Prostate gland (tissue), 2 donors: Measurements from ENCODE around the gene MVB12B. TPM values are rescaled to one million over a fixed set of nuclear protein-coding genes. Genes with fewer than 3 reads are reported as not detected.

Experiments
- DNase-seq: peaks from one replicate; pipeline ENCODE4 v3.0.0-alpha.2; 2019; ENCODE audit warnings: low spot score
- H3K27ac ChIP-seq, 2 donors: fragments of 200-600 bp; sonication (generic); 2 replicates each; pipeline ENCODE4 v1.5.1; 2017 to 2019
- H3K27me3 ChIP-seq: fragments of 200-600 bp; sonication (generic); replicated peaks from 2 replicates; pipeline ENCODE4 v1.5.1; 2019; ENCODE audit not compliant: insufficient read depth
- H3K36me3 ChIP-seq, 2 donors: fragments of 200-600 bp; sonication (generic); 1 replicate in 1 of 2; 2 replicates in 1 of 2; pipeline versions ENCODE4 v1.5.1 to v1.8.1; 2017 to 2019
- H3K4me1 ChIP-seq: fragments of 200-600 bp; sonication (generic); replicated peaks from 2 replicates; pipeline ENCODE4 v1.5.1; 2019
- H3K4me3 ChIP-seq, 2 donors: fragments of 200-600 bp; sonication (generic); 2 replicates each; pipeline ENCODE4 v1.5.1; 2017 to 2019
- H3K9me3 ChIP-seq: fragments of 200-600 bp; sonication (generic); 2 replicates; pipeline ENCODE4 v1.5.1; 2017
- POLR2A ChIP-seq: fragments of 450-650 bp; IDR thresholded peaks from one replicate; pipeline ENCODE4 v1.6.1; 2016; ENCODE audit warnings: antibody characterized with exemption, mild to moderate bottlenecking
- POLR2AphosphoS5 ChIP-seq: sonication (generic); formaldehyde crosslinking; IDR thresholded peaks from one replicate; pipeline ENCODE4 v1.6.1; 2017; ENCODE audit warnings: antibody characterized with exemption
- WGBS: methylation state at CpG from one replicate; pipeline ENCODE4 v1.1.5; 2018; 5-methylcytosine and 5-hydroxymethylcytosine counted together
- intact Hi-C: fragments of 100-400 bp; cut with DNase I; formaldehyde crosslinking; loops from one replicate; pipeline ENCODE4 v1.14.2; 2022
- total RNA-seq, 2 donors: library from RNA; depleted of rRNA; stranded (reverse); fragments of >200 nt; gene quantifications; one replicate each; pipeline ENCODE4 v1.1.0, GENCODE V29; 2016
- TF ChIP-seq, protein P1 (sequence below), 4 experiments: fragments of 200-600 bp in 2 of 4; fragments of 450-650 bp in 2 of 4; sonication (generic) in 2 of 4; IDR thresholded peaks; 1 replicate in 3 of 4; 2 replicates in 1 of 4; pipeline ENCODE4 v1.5.1; 2016 to 2019; ENCODE audit warnings: antibody characterized with exemption in 4 of 4, mild to moderate bottlenecking in 2 of 4, moderate library complexity in 2 of 4

Gene MVB12B
- total RNA-seq, 2 donors from 2014 or later = 17.3 to 28.4 TPM

- H3K36me3 ChIP-seq = no peaks in the 10 kb centered on the region
- TF ChIP-seq, protein P1, sequence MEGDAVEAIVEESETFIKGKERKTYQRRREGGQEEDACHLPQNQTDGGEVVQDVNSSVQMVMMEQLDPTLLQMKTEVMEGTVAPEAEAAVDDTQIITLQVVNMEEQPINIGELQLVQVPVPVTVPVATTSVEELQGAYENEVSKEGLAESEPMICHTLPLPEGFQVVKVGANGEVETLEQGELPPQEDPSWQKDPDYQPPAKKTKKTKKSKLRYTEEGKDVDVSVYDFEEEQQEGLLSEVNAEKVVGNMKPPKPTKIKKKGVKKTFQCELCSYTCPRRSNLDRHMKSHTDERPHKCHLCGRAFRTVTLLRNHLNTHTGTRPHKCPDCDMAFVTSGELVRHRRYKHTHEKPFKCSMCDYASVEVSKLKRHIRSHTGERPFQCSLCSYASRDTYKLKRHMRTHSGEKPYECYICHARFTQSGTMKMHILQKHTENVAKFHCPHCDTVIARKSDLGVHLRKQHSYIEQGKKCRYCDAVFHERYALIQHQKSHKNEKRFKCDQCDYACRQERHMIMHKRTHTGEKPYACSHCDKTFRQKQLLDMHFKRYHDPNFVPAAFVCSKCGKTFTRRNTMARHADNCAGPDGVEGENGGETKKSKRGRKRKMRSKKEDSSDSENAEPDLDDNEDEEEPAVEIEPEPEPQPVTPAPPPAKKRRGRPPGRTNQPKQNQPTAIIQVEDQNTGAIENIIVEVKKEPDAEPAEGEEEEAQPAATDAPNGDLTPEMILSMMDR (IDR thresholded peaks at IDR 0.05) = no peak
- intact Hi-C loops = no loop called here
- no peaks in the 10 kb centered on the region for H3K4me1 ChIP-seq
- H3K27me3 ChIP-seq = no peaks in the 10 kb centered on the region
- no peak for DNase-seq
- H3K4me3 ChIP-seq = no peak overlapping the region
- H3K27ac ChIP-seq = no peak overlapping the region
- H3K9me3 ChIP-seq = no peaks in the 10 kb centered on the region
- 92% methylated on average over 8 of the region's 8 CpGs for WGBS
Measured at GRCh38 chr9:126478216-126478981, 151.8 kb downstream of the MVB12B start.

DNA sequence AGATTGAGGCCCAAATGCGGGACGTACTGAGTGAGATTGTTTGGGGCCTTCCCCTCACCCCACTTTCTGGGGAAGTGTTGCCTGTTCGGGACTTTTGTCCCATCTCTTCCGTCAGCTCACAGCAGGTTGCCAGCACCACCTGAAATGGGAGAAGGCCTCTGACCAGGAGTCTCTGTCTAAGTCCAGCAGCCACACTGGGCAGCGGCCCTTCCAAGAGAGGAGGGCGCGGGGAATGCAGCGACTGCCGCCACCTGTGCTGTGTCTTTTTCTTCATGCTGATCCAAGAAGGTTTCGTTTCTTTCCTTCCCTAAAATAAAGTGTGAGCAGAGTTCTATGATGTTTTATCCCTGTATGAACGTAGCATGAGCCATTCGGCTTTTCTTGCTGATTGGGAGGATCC is 152.9 kb downstream of the MVB12B start:
- no peak overlapping the region for H3K27ac ChIP-seq
- H3K36me3 ChIP-seq = no peaks in the 10 kb centered on the region
- H3K9me3 ChIP-seq = no peaks in the 10 kb centered on the region
- H3K4me1 ChIP-seq = no peaks in the 10 kb centered on the region
- H3K4me3 ChIP-seq = no peak overlapping the region
- no peak for DNase-seq
- no peak for TF ChIP-seq POLR2A
- TF ChIP-seq POLR2AphosphoS5 = no peak
- TF ChIP-seq, protein P1 (IDR thresholded peaks at IDR 0.05) = no peak
- intact Hi-C loops = no loop called here
- no peaks in the 10 kb centered on the region for H3K27me3 ChIP-seq
- WGBS = 93% methylated on average over 12 of the region's 12 CpGs

GRCh38 chr9:126480813-126481212 is 154.2 kb downstream of the MVB12B start:
- no peak overlapping the region for H3K27ac ChIP-seq
- no peak for DNase-seq
- no peaks in the 10 kb centered on the region for H3K4me1 ChIP-seq
- TF ChIP-seq, protein P1 (IDR thresholded peaks at IDR 0.05) = no peak
- TF ChIP-seq POLR2AphosphoS5 (no peak), POLR2A (no peak)
- no peak overlapping the region for H3K4me3 ChIP-seq
- intact Hi-C loops = no loop called here
- no peaks in the 10 kb centered on the region for H3K27me3 ChIP-seq
- 92% methylated on average over 6 of the region's 6 CpGs for WGBS
- no peaks in the 10 kb centered on the region for H3K36me3 ChIP-seq
- no peaks in the 10 kb centered on the region for H3K9me3 ChIP-seq

GRCh38 chr9:126481862-126482261 is 155.2 kb downstream of the MVB12B start:
- no peaks in the 10 kb centered on the region for H3K4me1 ChIP-seq
- no peaks in the 10 kb centered on the region for H3K9me3 ChIP-seq
- peak overlapping the region in 1 of 2 donors; percentile 14 for H3K27ac ChIP-seq
- DNase-seq = no peak
- H3K36me3 ChIP-seq = no peaks in the 10 kb centered on the region
- 83% methylated on average over 13 of the region's 13 CpGs for WGBS
- TF ChIP-seq POLR2AphosphoS5 (no peak), POLR2A (no peak)
- TF ChIP-seq, protein P1 (IDR thresholded peaks at IDR 0.05) = no peak
- no peak overlapping the region for H3K4me3 ChIP-seq
- no peaks in the 10 kb centered on the region for H3K27me3 ChIP-seq
- intact Hi-C loops = no loop called here

GRCh38 chr9:126482361-126483044 is 155.9 kb downstream of the MVB12B start:
- intact Hi-C loops = no loop called here
- Histone ChIP-seq H3K4me1 (no peaks in the 10 kb centered on the region), H3K27me3 (no peaks in the 10 kb centered on the region), H3K27ac (peak overlapping the region in 1 of 2 donors; percentile 14), H3K9me3 (no peaks in the 10 kb centered on the region), H3K4me3 (no peak overlapping the region), H3K36me3 (no peaks in the 10 kb centered on the region)
- TF ChIP-seq POLR2AphosphoS5 (no peak), POLR2A (no peak)
- TF ChIP-seq, protein P1 (IDR thresholded peaks at IDR 0.05) = no peak
- DNase-seq = no peak
- 48% methylated on average over 21 of the region's 45 CpGs for WGBS
